NK-92 (cell line): ENCODE results near the gene CPT1B.
"Not testable (repeated sequence)": the region's sequence is repeated elsewhere in the genome, so short reads cannot be mapped to it uniquely, and the experiment has no call there.

Experiments
- DNase-seq: peaks from one replicate; lab custom pipeline; 2025; ENCODE audit not compliant: unreplicated experiment; lab: John Stamatoyannopoulos, UW

The CPT1B gene

DNA sequence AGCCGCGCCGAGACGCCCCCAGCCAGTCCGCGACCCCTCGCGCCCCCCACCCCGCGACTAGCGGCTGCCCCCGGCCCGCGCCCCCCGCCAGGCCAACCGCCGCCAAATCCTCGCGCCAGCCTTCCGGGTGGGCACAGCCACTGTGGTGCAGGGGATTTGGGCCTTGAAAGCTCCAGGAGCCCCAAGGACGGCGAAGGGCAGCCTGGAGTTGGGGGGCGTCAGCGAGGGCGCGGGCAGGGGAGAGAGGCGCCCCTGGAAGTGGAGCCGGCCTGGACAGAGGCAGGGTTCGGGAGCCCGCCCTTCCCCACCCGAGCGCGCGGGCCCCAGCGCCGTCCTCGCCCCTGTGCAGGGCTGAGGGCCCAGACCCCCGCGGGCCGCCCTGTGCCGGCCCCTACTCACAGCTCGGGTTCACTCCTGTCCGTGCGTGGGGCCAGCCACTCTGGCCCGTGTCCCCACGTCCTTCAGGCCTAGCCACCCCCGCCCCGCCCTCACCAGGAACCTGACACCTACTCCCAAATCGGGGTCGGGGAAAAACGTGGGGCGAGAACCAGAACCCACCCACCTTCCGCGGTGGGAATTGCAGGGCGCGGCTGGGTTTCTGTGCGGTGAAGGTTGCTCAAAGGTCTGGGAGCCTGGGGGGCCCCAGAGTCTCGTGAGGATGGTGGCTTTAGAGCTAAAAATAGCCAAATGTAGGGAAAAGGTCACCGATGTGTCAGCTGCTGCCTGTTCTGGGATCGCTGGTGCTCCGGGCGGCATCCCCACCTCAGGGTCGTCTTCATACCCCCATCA lies at the start of gene CPT1B:
TSS of gene CPT1B (minus strand) at position 441 of the 789 bp plus-strand sequence. CDS start 512 bp downstream, outside the sequence.
- no peak for DNase-seq

DNA sequence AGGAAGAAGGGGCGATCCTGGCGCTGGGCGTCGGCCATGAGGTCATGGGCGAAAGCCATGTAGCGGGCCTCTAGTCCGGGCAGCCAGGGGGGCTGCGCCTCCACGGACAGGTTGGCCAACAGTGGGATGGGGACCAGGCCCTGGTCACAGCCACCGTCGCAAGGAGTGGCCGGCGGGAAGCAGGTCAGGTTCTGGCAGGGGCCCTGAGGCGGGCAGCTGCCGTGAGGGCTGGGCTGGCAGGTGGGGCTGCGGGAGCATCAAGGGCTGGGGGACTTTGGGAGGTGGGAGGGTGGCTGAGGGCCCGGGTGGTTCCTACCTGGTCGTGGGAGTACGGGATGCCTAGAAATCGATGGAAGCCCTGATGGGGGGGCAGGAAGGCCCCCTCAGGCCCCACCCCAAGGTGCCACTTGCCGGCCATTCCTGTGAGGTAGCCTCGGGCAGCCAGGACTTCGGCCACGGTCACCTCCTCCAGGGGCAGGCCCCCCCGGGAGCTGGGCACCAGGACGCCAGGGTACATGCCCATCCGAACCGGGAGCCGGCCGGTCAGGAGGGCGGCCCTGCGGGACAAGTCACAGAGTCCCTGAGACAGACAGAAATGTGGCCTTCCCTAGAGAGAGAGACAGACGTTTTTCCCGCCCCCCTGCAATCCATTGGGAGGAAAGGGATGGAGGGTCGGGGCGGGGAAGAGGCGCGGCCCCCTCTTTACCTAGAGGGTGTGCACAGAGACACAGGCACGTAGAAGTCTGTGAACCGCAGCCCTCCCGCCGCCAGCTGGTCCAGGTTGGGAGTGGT lies 48.8 kb upstream of the CPT1B start:
- DNase-seq: no peak

DNA sequence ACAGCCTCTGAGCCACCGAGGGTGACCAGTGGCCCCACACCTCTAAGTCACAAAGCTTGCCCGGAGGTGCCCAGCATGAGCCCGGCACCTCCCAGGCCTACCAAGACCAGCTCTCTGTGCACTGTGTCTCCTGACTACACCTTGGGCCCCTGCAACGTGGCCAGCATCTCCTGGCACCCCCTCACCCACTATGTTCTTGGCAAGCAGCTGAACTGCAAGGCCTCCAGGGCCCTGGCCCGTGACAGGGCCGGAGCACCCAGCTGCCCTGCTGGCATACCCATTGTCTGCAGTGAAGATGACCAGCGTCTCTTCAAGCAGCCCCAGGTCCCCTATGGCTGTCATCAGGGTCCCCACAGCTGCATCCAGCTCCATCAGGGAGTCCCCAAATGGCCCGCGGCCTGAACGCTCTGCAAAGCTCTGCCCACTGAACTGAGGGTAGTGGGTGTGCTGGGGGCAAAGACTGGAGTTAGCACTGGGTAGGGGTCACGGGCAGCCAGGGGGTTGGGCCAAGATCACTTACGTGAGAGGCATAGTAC lies 48.2 kb upstream of the CPT1B start:
- no peak for DNase-seq

DNA sequence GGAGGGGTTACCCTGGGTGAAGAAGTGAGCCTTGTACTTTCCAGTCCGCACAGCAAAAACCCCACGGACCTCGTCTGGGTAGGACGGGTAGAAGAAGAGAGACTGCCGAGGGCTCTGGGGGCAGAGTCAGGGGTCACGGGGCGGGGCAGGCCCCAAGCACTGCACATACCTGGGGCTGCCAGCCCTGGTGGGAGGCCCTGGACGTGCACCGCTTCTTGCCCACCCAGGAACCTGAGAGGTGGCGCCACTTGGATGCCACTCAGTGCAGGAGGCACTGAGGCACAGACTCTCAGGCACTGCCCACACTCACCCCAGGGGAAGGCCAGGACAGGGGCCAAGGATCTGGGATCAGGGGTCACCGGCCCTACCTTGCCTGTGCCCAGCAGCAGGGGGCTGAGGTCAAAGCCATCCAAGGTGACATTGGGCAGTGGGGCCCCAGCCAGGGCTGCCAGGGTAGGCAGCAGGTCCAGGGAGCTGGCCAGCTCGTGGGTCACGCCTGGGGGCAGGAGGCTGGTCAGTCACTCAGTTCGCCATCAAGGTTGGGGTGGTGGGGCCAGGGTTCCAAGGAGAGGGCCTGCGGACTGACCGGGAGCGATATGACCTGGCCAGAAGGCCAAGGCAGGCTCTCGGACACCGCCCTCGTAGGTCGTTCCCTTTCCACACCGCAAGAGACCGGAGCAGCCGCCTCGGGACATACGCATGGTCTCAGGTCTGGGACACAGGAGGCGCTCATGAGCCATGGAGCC lies 47.5 kb upstream of the CPT1B start:
- DNase-seq: no peak

DNA sequence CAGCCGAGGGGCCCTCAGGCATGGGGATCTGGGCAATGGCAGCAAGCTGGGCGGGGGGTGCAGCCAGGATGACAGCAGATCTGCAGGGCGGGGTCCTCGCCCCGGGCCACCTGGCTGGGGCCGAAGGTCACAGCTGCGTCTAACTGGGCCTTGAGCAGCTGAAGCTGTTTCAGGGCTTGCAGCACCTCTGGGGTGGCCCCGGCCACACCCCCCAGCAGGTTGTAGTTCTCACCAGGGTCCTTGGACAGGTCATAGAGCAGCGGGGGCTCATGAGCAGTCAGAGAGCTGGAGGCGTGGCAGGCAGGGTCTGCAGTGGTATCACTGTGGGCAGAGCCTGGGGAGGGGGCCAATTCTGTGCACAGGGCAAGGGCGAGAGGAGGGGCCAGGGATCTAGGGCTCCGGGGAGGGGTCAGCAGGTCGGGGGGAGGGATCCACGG lies 46.9 kb upstream of the CPT1B start:
- no peak for DNase-seq

DNA sequence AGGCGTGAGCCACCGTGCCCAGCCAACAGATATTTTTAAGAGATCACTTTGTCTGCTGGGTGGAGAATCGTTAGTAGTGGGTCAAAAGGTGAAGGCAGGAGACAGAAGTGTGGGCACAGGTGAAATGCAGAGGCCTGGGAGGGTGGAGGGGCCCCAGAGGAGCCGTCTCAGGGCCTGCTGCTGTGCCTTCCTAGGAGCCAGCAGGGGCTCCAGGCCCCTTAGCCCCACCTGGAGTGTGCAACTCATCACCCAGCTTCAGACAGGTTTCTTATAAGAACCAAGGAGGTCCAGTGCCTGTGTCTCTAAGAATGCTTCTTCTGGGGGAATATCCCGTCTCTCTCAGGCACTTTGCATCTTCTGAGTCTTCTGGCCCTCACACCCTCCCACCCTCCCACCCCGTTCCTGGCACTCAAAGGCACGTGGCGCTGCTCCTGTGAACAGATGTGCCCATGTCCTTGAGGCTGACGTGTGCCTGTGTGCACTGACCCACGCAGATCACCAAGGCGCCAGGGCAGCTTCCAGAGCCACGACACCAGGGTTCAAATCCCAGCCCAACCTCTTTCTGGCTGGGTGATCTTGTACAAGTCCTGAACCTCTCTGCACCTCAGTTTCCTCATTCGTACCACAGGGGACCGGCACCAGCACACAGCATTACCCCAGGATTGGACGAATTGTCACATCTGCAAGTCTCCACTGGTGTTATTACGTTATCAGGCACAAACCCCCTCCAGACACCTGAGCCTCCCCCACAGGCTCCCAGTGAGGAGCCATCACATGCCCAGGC lies 46.3 kb upstream of the CPT1B start:
- no peak for DNase-seq

DNA sequence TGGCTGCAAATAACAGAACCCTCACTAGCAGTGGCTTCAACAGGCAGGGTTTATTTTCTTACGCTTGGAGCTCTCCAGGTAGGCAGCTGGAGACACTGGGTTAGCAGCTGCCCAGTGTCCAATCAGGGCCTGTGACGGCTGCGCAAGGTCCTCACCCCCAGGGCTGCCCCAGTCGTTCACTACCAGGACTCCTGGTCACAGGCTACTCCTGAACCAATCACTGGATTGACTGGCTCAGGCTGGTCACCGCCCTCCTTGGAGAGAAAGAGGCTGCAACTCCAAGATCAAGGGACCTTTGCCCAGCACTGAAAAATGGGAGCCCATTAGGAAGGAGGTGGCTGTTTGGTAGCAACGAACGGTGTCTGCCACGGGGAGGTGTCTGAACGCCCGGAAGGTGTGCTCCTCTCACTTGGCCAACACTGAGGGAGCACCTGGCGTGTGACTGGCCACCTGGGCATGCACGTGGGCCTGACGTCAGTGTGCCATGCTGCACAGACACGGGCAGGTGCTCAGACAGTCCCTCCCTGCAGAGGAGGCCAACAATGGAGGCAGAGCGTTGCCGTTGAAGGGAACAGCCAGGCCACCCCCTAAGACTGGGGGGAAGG lies 44.6 kb upstream of the CPT1B start:
- no peak for DNase-seq

DNA sequence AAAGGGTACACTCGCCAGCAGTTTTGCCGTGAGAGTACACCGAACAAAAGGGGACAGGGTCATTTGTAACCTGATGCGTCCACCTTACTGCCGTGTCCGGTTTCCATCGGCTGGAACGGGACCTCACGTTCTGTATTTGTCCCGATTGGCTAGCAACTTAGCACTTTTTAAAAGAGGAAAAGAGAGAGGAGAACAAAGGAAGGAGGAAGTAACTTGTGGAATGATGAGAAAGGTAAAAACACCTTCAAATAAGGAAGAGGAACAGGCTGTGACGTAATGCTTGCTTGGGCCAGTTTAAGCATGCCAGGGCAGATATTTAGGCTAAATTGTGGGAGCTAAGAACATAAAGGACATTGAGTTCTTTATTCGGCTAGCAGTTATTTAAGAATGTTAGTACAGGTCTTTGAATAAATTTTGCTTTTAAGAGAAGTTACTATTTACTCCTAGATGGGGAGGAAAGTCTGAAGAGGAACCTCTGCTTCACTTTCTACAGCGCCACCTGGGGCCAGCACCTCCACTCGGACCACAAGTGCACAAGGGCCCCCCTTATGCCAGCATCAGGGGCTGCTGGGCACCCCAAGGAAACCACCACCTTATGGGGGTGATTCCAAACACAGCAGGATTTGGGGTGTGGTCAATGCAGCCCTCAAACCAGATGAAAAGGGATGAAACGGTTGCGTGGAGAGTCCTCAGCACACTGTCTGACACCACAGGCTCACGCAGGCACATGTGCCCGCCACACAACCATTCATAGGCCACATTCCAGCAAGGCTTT lies 43.9 kb upstream of the CPT1B start:
- no peak for DNase-seq

DNA sequence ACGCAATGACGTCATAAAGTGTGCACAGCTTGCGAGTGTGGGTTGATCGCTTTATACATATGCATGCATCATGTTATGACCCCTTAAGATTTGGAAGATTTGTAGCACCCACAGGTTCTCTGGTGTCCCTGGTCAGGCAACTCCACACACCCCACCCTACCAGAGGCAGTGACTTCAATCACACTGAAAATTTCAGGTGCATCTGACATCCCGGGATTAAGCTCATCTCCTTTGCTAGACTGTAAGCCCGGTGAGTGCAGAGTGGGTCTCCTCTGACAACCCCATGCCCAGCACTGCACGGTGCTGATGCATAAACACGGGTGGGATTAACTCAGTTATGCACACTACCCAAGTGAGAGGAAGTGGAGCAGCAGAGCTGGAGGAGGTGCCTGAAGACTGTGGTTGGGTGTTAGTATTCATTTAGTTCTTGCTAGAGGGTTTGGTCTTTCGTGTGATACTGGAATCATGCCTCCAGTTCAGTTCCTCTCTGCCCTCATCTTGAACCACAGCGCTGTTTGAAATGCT lies 43.2 kb upstream of the CPT1B start:
- no peak for DNase-seq

DNA sequence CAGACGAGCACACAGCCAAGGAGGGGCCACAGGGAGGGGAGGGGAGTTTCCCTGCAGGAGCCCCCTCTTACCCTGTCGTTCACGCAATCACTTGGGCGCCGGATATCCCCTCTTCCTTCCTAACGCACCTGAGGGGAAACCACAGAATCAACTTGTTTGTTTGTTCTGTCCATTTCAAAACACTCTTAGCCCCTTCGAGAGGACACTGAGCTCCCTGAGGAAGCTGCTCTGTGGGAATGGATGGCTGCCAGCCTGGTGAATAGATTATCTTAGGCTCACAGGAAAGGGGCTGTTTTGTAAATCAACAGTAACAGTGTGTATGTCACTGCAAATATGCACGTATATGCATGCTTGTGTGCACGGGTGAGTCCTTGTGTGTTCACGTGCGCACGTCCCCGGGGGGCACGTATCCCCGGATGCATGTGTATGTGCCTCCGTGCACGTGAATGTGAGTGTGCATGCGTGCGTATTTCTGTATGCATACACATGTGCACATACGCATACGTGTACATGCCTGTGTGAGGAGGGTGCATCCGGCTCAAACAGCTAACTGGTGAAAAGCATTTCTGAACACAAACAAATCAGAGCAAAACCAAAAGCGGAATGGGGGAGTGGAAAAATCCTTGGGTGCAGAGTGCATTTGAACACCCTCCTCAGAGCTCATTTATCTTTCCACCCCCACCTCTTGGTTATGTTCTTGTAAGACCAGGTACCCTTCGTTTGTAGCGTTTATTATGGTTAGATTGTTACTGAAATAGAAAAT lies 42.5 kb upstream of the CPT1B start:
- no peak for DNase-seq

DNA sequence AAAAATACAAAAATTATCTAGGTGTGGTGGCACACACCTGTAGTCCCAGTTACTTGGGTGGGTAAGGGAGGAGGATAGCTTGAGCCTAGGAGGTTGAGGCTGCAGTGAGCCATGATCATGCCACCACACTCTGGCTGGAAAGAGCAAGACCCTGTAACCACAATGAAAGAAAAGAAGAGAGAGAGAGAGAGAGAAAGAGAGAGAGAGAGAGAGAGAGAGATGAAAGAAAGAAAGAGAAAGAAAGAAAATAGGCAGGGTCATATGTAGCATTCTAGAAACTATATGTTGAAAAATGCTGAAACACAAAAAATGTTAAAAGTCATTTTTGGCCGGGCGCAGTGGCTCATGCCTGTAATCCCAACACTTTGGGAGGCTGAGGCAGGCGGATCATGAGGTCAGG lies 36.1 kb upstream of the CPT1B start:
- DNase-seq: not testable (repeated sequence)

DNA sequence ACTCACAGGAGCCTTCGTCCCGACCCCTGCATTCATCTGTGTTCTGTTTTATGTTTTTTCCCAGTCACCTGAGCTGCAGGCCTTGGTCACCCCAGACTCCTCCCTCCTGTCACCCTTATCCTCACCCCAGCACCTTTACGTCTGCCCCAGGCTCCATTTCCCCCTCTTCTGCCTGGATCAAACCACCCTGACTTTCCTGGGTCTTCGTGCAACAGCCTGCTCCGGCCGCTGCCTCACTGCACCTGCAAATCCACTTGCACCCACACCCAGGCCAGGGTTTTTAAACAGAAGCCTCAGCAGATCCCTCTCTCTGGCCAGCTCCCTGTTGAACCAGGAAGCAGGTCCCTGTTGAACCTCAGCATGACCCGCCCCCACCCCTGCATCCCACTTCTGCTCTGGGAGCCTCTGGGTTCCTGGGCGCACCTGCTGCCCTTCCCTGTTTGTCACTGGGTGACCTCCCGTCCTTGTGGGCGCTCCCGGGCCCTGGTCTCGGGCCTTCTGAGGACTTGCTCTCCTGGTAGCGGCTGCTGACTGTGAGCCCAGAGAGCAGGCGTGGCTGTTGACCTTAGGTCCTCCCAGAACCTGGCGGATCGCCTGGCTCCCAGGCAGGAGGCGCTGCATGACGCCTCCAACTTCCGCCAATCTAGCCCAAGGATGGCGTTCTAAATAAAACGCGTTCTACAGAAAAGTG lies 35.2 kb upstream of the CPT1B start:
- no peak for DNase-seq

DNA sequence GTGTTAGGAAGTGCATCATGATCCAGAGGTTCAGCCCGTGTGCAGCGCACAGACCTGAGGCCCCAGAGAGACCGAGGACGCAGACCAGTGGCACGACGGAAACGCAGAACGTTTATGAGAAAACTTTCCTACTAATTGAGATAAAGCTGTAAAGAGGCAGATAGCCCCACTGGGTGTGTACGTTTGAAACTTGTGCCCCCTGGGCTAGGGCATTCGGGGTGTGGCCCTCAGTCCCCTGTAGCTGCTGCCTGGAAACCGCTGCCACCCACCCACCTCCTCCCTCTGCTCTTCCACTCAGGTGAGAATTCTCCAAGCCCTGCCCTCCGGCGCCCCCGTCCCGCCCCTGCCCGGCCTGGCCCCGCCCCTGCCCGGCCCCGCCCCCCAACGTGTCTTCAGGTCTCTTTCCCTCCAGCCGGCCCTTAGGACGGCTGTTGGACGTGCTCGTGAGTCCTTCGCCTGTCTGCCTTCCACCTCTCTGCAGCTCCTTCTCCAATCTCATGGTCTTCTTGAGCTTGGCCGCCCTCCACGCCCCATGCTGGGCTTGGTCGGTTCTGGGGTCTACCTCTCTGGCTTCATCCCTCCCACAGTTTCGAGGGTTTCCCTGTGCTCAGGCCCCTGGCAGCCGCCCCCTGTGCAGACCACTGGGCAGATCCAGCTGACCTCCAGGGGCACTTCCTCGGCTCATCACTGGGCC lies 34.4 kb upstream of the CPT1B start:
- no peak for DNase-seq

DNA sequence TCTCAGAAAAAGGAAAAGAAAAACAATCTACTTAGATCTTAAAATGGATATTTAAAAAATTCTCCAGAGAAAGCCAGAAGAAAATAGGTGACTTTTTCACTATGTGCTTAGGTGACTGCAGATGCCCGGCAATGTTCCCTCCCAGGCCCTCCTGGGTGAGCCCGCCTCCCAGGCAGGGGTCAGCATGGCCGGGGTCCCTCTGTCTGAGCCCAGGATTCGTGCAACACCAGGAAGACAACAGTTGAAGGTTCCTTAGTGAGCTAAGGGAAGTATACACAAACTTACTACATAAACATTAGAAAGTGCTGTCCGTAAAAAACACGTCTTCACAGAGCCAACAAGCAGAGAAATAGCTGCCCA lies 33.9 kb upstream of the CPT1B start:
- DNase-seq: no peak

DNA sequence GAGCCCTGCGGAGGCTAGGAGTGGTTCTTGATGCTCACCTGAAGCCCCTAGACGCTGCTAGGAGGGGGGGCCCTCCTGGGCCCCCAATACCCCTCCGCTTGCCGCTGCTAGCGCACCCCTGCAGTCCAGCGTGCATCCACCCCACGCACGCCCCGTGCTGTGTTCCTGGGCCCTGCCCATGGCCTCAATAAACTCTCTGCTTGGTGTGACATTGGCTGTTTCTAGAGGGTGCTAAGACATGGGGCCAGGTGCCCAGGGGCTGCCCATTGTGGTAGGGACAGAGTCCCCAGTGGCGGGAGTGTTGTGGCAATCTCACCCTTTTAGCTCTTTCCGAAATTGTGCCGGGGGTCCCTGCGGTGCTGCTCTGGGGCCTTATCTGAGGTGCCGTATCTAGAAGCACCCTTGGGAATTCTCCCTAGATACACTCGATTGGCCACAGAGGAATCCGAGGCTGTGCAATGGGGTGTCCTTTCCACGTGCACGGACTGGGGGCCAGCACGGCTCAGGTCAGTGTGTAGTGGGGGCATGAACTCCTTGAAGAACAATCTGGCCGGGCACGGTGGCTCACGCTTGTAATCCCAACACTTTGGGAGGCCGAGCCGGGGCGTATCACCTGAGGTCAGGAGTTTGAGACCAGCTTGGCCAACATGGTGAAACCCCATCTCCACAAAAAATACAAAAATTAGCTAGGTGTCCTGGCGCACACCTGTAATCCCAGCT lies 33.3 kb upstream of the CPT1B start:
- no peak for DNase-seq

DNA sequence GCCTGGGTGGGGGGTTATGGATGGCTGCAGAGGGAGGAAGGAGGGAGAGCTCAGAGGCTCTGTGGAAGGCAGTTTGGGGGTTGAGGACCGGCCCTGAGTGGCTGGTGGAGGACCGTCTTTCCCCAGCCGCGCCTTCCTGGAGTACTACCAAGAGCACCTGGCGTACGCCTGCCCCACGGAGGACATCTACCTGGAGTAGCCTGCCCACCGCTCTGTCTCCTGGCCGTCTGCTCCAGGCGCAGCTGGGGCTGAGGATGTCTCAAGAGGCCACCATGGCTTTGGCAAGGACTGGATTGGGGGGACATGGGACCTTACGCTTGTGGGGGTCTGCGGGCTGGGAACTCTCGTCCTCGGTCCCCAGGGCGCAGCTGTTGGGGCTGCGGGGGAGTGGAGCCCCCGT lies 32.4 kb upstream of the CPT1B start:
- DNase-seq: no peak

DNA sequence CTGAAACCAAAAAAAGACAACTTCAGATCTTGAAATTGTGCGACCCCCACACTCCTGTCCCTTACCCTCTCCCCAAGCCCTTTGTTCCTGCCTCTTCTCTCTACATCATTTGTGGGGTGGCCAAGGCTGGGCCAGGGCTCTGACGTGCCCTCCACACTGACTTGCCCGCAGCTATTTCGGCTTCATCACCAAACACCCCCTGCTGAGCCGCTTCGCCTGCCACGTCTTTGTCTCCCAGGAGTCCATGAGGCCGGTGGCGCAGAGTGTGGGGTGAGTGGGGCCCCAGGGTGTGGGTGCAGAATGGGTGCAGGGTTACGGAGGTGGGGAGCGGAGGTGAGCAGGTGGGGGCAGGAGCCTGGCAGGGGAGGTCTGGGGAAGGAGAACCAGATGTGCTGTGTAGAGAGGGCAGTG lies 31.8 kb upstream of the CPT1B start:
- no peak for DNase-seq
